ENCODE results near the gene LCN15. TPM values are rescaled to one million over a fixed set of nuclear protein-coding genes. Genes with fewer than 3 reads are reported as not detected.
A peak's percentile ranks its signal among the peaks of the same experiment; 100 is the strongest.

Gene LCN15
- total and polyA plus RNA-seq, 4 donors = not detected

- H3K27ac ChIP-seq (ENCODE audit: low read depth in 1 of 2, low read length in 2 of 2) = peak within 1 kb of the TSS; percentile 85 to 94
- peak; percentile 84 for DNase-seq (ENCODE audit: low spot score)
- WGBS = under 1% methylated on average over 96 of the region's 96 CpGs
- H3K27me3 ChIP-seq (ENCODE audit: control insufficient read depth in 4 of 4, insufficient read depth in 4 of 4, low read length in 3 of 4) = no peaks in the 10 kb centered on the region
- no peaks in the 10 kb centered on the region for H3K9me3 ChIP-seq (ENCODE audit: control insufficient read depth in 4 of 4, low read length in 3 of 4)
- peak within 1 kb of the TSS; percentile 72 to 92 (median 74) for H3K4me3 ChIP-seq (ENCODE audit: low read depth in 1 of 3, low read length in 3 of 3)
- TF ChIP-seq SP1 (IDR thresholded peaks at IDR 0.05) (no peak), YY1 (IDR thresholded peaks at IDR 0.05) (peak; percentile 65), HNF4A (conservative IDR thresholded peaks at IDR 0.05) (no peak), CTCF (IDR thresholded peaks at IDR 0.05; ENCODE audit: low read depth, low read length, missing input control) (peak; percentile 6)
- peak within 1 kb of the TSS; percentile 78 to 80 for H3K9ac ChIP-seq (ENCODE audit: low read depth in 1 of 2, low read length in 2 of 2)
- H3K4me1 ChIP-seq (ENCODE audit: control insufficient read depth in 4 of 4, insufficient read depth in 4 of 4, low read length in 3 of 4) = peaks cover 3 to 29% (median 25%) of the 10 kb centered on the region in 4 donors
- peaks cover 0 to 2% (median 0%) of the 10 kb centered on the region in 4 donors for H3K36me3 ChIP-seq (ENCODE audit: control insufficient read depth in 4 of 4, insufficient read depth in 3 of 4, low read depth in 1 of 4, low read length in 3 of 4)
Observed at GRCh38 chr9:136807281-136808074, 43.2 kb upstream of the LCN15 start, which contains the start of gene RABL6. RABL6 (plus strand) TSS chr9:136807948; CDS start chr9:136808197, 249 bp downstream.

DNA sequence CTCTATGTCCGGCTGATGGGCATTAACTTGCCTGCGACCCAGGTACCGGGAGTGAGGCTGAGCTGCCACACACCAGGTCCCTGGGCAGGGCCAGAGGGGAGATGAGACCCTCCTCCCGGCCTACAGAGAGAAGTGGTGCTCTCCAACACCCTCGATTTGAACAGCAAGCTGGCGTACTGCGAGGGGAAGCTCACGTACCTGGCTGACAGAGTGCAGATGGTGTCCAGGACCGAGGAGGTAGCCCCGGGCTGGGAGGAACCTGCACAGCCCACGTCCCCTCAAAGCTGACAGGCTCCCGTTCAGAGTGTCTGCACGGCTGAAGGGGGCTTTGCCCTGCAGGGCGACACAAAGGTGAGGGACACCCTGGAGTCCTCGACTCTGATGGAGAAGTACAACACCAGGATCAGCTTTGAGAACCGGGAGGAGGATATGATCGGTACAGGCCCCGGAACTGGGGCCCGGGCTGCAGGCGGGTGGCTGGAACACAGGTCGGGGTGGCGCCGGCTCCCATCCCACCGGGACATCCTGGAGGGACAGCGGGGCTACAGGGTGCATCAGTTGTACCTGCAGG, 42.4 kb upstream of the LCN15 start:
- Histone ChIP-seq H3K27ac (ENCODE audit: low read depth in 1 of 2, low read length in 2 of 2) (peak overlapping the region; percentile 85 to 94), H3K9ac (ENCODE audit: low read depth in 1 of 2, low read length in 2 of 2) (no peak overlapping the region), H3K4me3 (ENCODE audit: low read depth in 1 of 3, low read length in 3 of 3) (peak overlapping the region; percentile 72 to 92 (median 74)), H3K27me3 (ENCODE audit: control insufficient read depth in 4 of 4, insufficient read depth in 4 of 4, low read length in 3 of 4) (no peaks in the 10 kb centered on the region), H3K4me1 (ENCODE audit: control insufficient read depth in 4 of 4, insufficient read depth in 4 of 4, low read length in 3 of 4) (peaks cover 3 to 29% (median 25%) of the 10 kb centered on the region in 4 donors), H3K36me3 (ENCODE audit: control insufficient read depth in 4 of 4, insufficient read depth in 3 of 4, low read depth in 1 of 4, low read length in 3 of 4) (peaks cover 0 to 2% (median 0%) of the 10 kb centered on the region in 4 donors), H3K9me3 (ENCODE audit: control insufficient read depth in 4 of 4, low read length in 3 of 4) (no peaks in the 10 kb centered on the region)
- DNase-seq (ENCODE audit: low spot score) = peak; percentile 31
- 82% methylated on average over 25 of the region's 25 CpGs for WGBS
- TF ChIP-seq HNF4G (IDR thresholded peaks at IDR 0.05) = no peak
- TF ChIP-seq SP1 (IDR thresholded peaks at IDR 0.05) = no peak
- no peak for TF ChIP-seq RAD21 (IDR thresholded peaks at IDR 0.05)
- no peak for TF ChIP-seq YY1 (IDR thresholded peaks at IDR 0.05)
- TF ChIP-seq FOXA2 (IDR thresholded peaks at IDR 0.05) = no peak
- no peak for TF ChIP-seq FOXA1 (IDR thresholded peaks at IDR 0.05)
- TF ChIP-seq GABPA (IDR thresholded peaks at IDR 0.05 in 1 of 2, conservative IDR thresholded peaks at IDR 0.05 in 1 of 2) = no peak
- no peak for TF ChIP-seq TAF1 (conservative IDR thresholded peaks at IDR 0.05)
- no peak for TF ChIP-seq RXRA (IDR thresholded peaks at IDR 0.05)
- TF ChIP-seq ATF3 (IDR thresholded peaks at IDR 0.05) = no peak
- TF ChIP-seq REST (IDR thresholded peaks at IDR 0.05) = no peak
- no peak for TF ChIP-seq MAX (IDR thresholded peaks at IDR 0.05)
- TF ChIP-seq ZBTB33 (IDR thresholded peaks at IDR 0.05) = no peak
- no peak for TF ChIP-seq HNF4A (conservative IDR thresholded peaks at IDR 0.05)
- TF ChIP-seq EGR1 (IDR thresholded peaks at IDR 0.05; ENCODE audit: low read depth in 2 of 2) = no peak
- TF ChIP-seq JUND (IDR thresholded peaks at IDR 0.05) = no peak
- no peak for TF ChIP-seq NR2F2 (IDR thresholded peaks at IDR 0.05)
- TF ChIP-seq CTCF (IDR thresholded peaks at IDR 0.05; ENCODE audit: low read depth, low read length, missing input control) = no peak

Data from liver (tissue), 9 donors.